ENCODE data around the gene RTN4RL1. TPM values are rescaled to one million over a fixed set of nuclear protein-coding genes. Genes with fewer than 3 reads are reported as not detected.

Gene RTN4RL1
- total RNA-seq, 4 donors from 2014 or later: 16.4 to 24.8 (median 21.6) TPM

- DNase-seq (ENCODE audit: low spot score in 2 of 2): peak; percentile 84 to 91
- Histone ChIP-seq H3K27me3 (no peaks in the 10 kb centered on the region), H3K27ac (peak overlapping the region; percentile 72), H3K4me3 (peak overlapping the region; percentile 74), H3K36me3 (no peaks in the 10 kb centered on the region), H3K4me1 (peaks cover 50% of the 10 kb centered on the region), H3K9me3 (no peaks in the 10 kb centered on the region)
- 1% methylated on average over 42 of the region's 55 CpGs for WGBS
- TF ChIP-seq EP300 (IDR thresholded peaks at IDR 0.05): no peak
- TF ChIP-seq CTCF (IDR thresholded peaks at IDR 0.05): peak; percentile 24 to 64
Observed at GRCh38 chr17:2025622-2026309, 632 bp upstream of the RTN4RL1 start.

- TF ChIP-seq EP300 (IDR thresholded peaks at IDR 0.05) (no peak), POLR2AphosphoS5 (IDR thresholded peaks at IDR 0.05) (no peak), CTCF (IDR thresholded peaks at IDR 0.05) (no peak), POLR2A (IDR thresholded peaks at IDR 0.05) (no peak)
- H3K27me3 ChIP-seq: no peaks in the 10 kb centered on the region
- DNase-seq (ENCODE audit: low spot score in 2 of 2): peak in 1 of 2 donors; percentile 66
- H3K4me1 ChIP-seq: peaks cover 50% of the 10 kb centered on the region
- WGBS: 0% methylated on average over 28 of the region's 73 CpGs
- peak overlapping the region; percentile 43 for H3K27ac ChIP-seq
- H3K36me3 ChIP-seq: no peaks in the 10 kb centered on the region
- peak overlapping the region; percentile 74 for H3K4me3 ChIP-seq
- H3K9me3 ChIP-seq: no peaks in the 10 kb centered on the region
Observed at GRCh38 chr17:2024572-2025219, 438 bp downstream of the RTN4RL1 start.

- Histone ChIP-seq H3K4me3 (peak overlapping the region; percentile 74), H3K27ac (peak overlapping the region; percentile 43), H3K36me3 (no peaks in the 10 kb centered on the region), H3K9me3 (no peaks in the 10 kb centered on the region), H3K4me1 (peaks cover 50% of the 10 kb centered on the region), H3K27me3 (no peaks in the 10 kb centered on the region)
- peak in 1 of 2 donors; percentile 84 for DNase-seq (ENCODE audit: low spot score in 2 of 2)
- 5% methylated on average over 10 of the region's 85 CpGs for whole genome bisulfite sequencing
- no peak for TF ChIP-seq POLR2AphosphoS5 (IDR thresholded peaks at IDR 0.05)
- TF ChIP-seq EP300 (IDR thresholded peaks at IDR 0.05): no peak
- no peak for TF ChIP-seq POLR2A (IDR thresholded peaks at IDR 0.05)
- TF ChIP-seq CTCF (IDR thresholded peaks at IDR 0.05): no peak
Observed at GRCh38 chr17:2023692-2024571, 1.2 kb downstream of the RTN4RL1 start.

GRCh38 chr17:2023256-2023655 lies 1.9 kb downstream of the RTN4RL1 start:
- Histone ChIP-seq H3K4me1 (peaks cover 53% of the 10 kb centered on the region), H3K27ac (no peak overlapping the region), H3K4me3 (peak overlapping the region; percentile 74), H3K36me3 (no peaks in the 10 kb centered on the region), H3K9me3 (no peaks in the 10 kb centered on the region), H3K27me3 (no peaks in the 10 kb centered on the region)
- WGBS: 56% methylated on average over 14 of the region's 16 CpGs
- no peak for DNase-seq (ENCODE audit: low spot score in 2 of 2)
- TF ChIP-seq CTCF (IDR thresholded peaks at IDR 0.05): no peak
- TF ChIP-seq EP300 (IDR thresholded peaks at IDR 0.05): no peak
- TF ChIP-seq POLR2AphosphoS5 (IDR thresholded peaks at IDR 0.05): no peak
- no peak for TF ChIP-seq POLR2A (IDR thresholded peaks at IDR 0.05)

Measured in suprapubic skin (tissue), 4 donors.